Smooth muscle cell (in vitro differentiated cells): ENCODE data around the gene SLC19A2. TPM values are rescaled to one million over a fixed set of nuclear protein-coding genes. Genes with fewer than 3 reads are reported as not detected.

Experiments used
- DNase-seq: peaks from one replicate; lab custom pipeline; 2025; ENCODE audit not compliant: unreplicated experiment; lab: John Stamatoyannopoulos, UW
- H2AFZ ChIP-seq: fragments of 200-600 bp; sonication (generic); 2 replicates; pipeline ENCODE4 v1.6.0; 2016; ENCODE audit warnings: antibody characterized with exemption, low read depth, mild to moderate bottlenecking
- H3F3A ChIP-seq: fragments of 200-600 bp; sonication (generic); 2 replicates; pipeline ENCODE4 v1.6.0; 2017; ENCODE audit warnings: antibody characterized with exemption, low read depth
- H3K27ac ChIP-seq: fragments of 200-600 bp; sonication (generic); 2 replicates; pipeline ENCODE4 v1.5.1; 2016; ENCODE audit warnings: low read depth, mild to moderate bottlenecking
- H3K27me3 ChIP-seq: fragments of 200-600 bp; sonication (generic); 2 replicates; pipeline ENCODE4 v1.6.1; 2016; ENCODE audit warnings: low read depth, mild to moderate bottlenecking
- H3K36me3 ChIP-seq: fragments of 200-600 bp; sonication (generic); 2 replicates; pipeline ENCODE4 v1.5.1; 2016; ENCODE audit warnings: low read depth
- H3K4me1 ChIP-seq: fragments of 200-600 bp; sonication (generic); 2 replicates; pipeline ENCODE4 v1.5.1; 2016; ENCODE audit warnings: low read depth
- H3K4me2 ChIP-seq: fragments of 200-600 bp; sonication (generic); 2 replicates; pipeline ENCODE4 v1.6.0; 2016; ENCODE audit warnings: mild to moderate bottlenecking
- H3K4me3 ChIP-seq: fragments of 200-600 bp; sonication (generic); 2 replicates; pipeline ENCODE4 v1.5.1; 2016; ENCODE audit warnings: mild to moderate bottlenecking
- H3K79me2 ChIP-seq: fragments of 200-600 bp; sonication (generic); 2 replicates; pipeline ENCODE4 v1.6.0; 2016; ENCODE audit warnings: low read depth, mild to moderate bottlenecking
- H3K9ac ChIP-seq: fragments of 200-600 bp; sonication (generic); 2 replicates; pipeline ENCODE4 v1.6.0; 2016; ENCODE audit warnings: low read depth
- H3K9me3 ChIP-seq: fragments of 200-600 bp; sonication (generic); replicated peaks from 2 replicates; pipeline ENCODE4 v1.5.1; 2016; ENCODE audit warnings: low read depth
- H4K20me1 ChIP-seq: fragments of 200-600 bp; sonication (generic); 2 replicates; pipeline ENCODE4 v1.6.0; 2016; ENCODE audit warnings: low read depth
- CTCF ChIP-seq: fragments of 200-600 bp; sonication (generic); IDR thresholded peaks from 2 replicates; pipeline ENCODE4 v1.5.1; 2017; ENCODE audit warnings: borderline replicate concordance, mild to moderate bottlenecking, antibody characterized with exemption; ENCODE audit not compliant: insufficient read depth, poor library complexity, severe bottlenecking
- WGBS: methylation state at CpG from one replicate; pipeline ENCODE4 v1.1.7; 2016; ENCODE audit warnings: low lambda C conversion rate; 5-methylcytosine and 5-hydroxymethylcytosine counted together
- polyA plus RNA-seq: library from polyadenylated mRNA; unstranded; fragments of >200 nt; fragmentation: Nextera tagmentation; extraction: Ambion mirVana; gene quantifications from 2 replicates; pipeline ENCODE4 v1.2.1, GENCODE V29; 2016
- total RNA-seq: library from RNA; depleted of rRNA; stranded (reverse); fragments of >200 nt; gene quantifications from 2 replicates; pipeline ENCODE4 v1.2.3, GENCODE V29; 2014

Gene SLC19A2
- total and polyA plus RNA-seq, 2 experiments from 2014 or later, result 15.1 to 59.4 TPM

GRCh38 chr1:169491845-169492281, 6.1 kb upstream of the SLC19A2 start:
- H3K27me3 ChIP-seq, result no peaks in the 10 kb centered on the region
- no peak overlapping the region for H3K9ac ChIP-seq
- peak overlapping the region; percentile 58 for H3K27ac ChIP-seq
- no peak overlapping the region for H3K4me2 ChIP-seq
- no peak for TF ChIP-seq CTCF
- H2AFZ ChIP-seq, result no peak overlapping the region
- WGBS, result 54% methylated on average over 3 of the region's 3 CpGs
- no peaks in the 10 kb centered on the region for H3K9me3 ChIP-seq
- no peaks in the 10 kb centered on the region for H4K20me1 ChIP-seq
- peaks cover 5% of the 10 kb centered on the region for H3F3A ChIP-seq
- no peaks in the 10 kb centered on the region for H3K36me3 ChIP-seq
- H3K79me2 ChIP-seq, result peaks cover 3% of the 10 kb centered on the region
- DNase-seq, result no peak
- peaks cover 5% of the 10 kb centered on the region for H3K4me1 ChIP-seq
- no peak overlapping the region for H3K4me3 ChIP-seq

GRCh38 chr1:169488157-169488556, 2.4 kb upstream of the SLC19A2 start:
- peaks cover 21% of the 10 kb centered on the region for H4K20me1 ChIP-seq
- H3K9me3 ChIP-seq, result no peaks in the 10 kb centered on the region
- H3K9ac ChIP-seq, result peak overlapping the region; percentile 95
- H3K4me3 ChIP-seq, result no peak overlapping the region
- no peak overlapping the region for H2AFZ ChIP-seq
- no peak for TF ChIP-seq CTCF
- 55% methylated on average over 4 of the region's 4 CpGs for WGBS
- H3K36me3 ChIP-seq, result no peaks in the 10 kb centered on the region
- DNase-seq, result no peak
- H3K4me1 ChIP-seq, result peaks cover 22% of the 10 kb centered on the region
- peak overlapping the region; percentile 82 for H3K4me2 ChIP-seq
- H3K27me3 ChIP-seq, result no peaks in the 10 kb centered on the region
- peaks cover 8% of the 10 kb centered on the region for H3F3A ChIP-seq
- peaks cover 22% of the 10 kb centered on the region for H3K79me2 ChIP-seq
- H3K27ac ChIP-seq, result peak overlapping the region; percentile 99

- peaks cover 8% of the 10 kb centered on the region for H3F3A ChIP-seq
- no peak for TF ChIP-seq CTCF
- peak overlapping the region; percentile 89 for H3K4me3 ChIP-seq
- peaks cover 27% of the 10 kb centered on the region for H4K20me1 ChIP-seq
- H3K4me2 ChIP-seq, result peak overlapping the region; percentile 82
- H3K4me1 ChIP-seq, result peaks cover 28% of the 10 kb centered on the region
- WGBS, result 58% methylated on average over 16 of the region's 16 CpGs
- H3K9ac ChIP-seq, result peak overlapping the region; percentile 95
- no peaks in the 10 kb centered on the region for H3K27me3 ChIP-seq
- H3K9me3 ChIP-seq, result no peaks in the 10 kb centered on the region
- H2AFZ ChIP-seq, result no peak overlapping the region
- peaks cover 28% of the 10 kb centered on the region for H3K79me2 ChIP-seq
- no peaks in the 10 kb centered on the region for H3K36me3 ChIP-seq
- peak overlapping the region; percentile 99 for H3K27ac ChIP-seq
- DNase-seq, result no peak
Observed at GRCh38 chr1:169487561-169487960, 1.8 kb upstream of the SLC19A2 start.

GRCh38 chr1:169487133-169487532, 1.4 kb upstream of the SLC19A2 start:
- Histone ChIP-seq H3K9me3 (no peaks in the 10 kb centered on the region), H3K36me3 (no peaks in the 10 kb centered on the region), H3F3A (peaks cover 8% of the 10 kb centered on the region), H3K9ac (peak overlapping the region; percentile 95), H4K20me1 (peaks cover 31% of the 10 kb centered on the region), H3K4me2 (peak overlapping the region; percentile 82), H3K27ac (peak overlapping the region; percentile 99), H2AFZ (no peak overlapping the region), H3K27me3 (no peaks in the 10 kb centered on the region), H3K79me2 (peaks cover 33% of the 10 kb centered on the region), H3K4me3 (peak overlapping the region; percentile 89), H3K4me1 (peaks cover 30% of the 10 kb centered on the region)
- TF ChIP-seq CTCF, result no peak
- 53% methylated on average over 5 of the region's 5 CpGs for WGBS
- no peak for DNase-seq
